ENCODE measurements around the gene GALNT11.
"Not testable (repeated sequence)": the region's sequence is repeated elsewhere in the genome, so short reads cannot be mapped to it uniquely, and the experiment has no call there.

Gene GALNT11

DNA sequence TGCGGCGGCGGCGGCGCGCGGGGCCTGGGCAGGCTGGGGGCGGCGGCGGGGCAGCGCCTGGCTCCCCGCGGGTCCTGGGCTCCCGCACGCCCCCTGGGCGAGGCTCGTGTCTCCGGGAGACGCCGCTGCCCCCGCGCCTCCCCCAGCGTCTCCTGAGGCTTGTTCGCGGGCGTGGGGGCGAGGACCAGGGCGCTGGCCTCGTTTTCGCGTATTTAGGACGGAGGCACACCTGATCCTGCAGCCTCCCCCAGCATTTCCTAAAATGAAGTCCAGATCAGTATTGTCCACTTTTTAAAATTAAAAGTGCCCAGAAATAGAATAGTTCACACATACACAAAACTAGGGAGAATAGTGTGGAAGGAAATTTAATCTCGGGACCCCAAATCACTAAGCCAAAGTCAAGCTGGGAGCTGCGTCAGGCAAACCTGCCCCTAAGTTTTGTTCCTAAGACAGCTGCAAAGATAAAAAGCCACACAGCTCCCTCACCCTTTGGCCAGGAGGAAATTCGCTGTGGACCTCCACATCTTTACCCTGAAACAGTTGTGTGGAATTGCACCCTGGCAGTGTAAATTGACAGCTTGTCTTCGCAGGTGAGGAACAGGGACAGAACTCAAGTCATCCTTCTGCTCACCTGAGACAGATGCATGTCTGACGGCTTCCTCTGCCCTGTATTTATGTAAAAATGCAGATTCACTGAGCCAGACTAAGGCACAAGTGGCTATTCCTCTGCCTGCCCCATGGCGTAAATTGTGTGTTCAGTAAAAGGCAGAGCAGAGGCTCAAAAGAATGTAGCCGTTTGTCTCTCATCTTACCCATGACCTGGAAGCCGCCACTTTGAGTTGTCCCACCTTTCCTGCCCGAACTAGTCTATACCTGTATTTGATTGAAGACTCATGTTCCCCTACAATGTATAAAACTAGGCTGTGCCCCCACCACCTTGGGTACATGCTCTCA lies 740 bp downstream of the GALNT11 start:
- FAIRE-seq (no peak), DNase-seq (ENCODE audit: extremely low spot score, insufficient read length, low read depth) (no peak)

DNA sequence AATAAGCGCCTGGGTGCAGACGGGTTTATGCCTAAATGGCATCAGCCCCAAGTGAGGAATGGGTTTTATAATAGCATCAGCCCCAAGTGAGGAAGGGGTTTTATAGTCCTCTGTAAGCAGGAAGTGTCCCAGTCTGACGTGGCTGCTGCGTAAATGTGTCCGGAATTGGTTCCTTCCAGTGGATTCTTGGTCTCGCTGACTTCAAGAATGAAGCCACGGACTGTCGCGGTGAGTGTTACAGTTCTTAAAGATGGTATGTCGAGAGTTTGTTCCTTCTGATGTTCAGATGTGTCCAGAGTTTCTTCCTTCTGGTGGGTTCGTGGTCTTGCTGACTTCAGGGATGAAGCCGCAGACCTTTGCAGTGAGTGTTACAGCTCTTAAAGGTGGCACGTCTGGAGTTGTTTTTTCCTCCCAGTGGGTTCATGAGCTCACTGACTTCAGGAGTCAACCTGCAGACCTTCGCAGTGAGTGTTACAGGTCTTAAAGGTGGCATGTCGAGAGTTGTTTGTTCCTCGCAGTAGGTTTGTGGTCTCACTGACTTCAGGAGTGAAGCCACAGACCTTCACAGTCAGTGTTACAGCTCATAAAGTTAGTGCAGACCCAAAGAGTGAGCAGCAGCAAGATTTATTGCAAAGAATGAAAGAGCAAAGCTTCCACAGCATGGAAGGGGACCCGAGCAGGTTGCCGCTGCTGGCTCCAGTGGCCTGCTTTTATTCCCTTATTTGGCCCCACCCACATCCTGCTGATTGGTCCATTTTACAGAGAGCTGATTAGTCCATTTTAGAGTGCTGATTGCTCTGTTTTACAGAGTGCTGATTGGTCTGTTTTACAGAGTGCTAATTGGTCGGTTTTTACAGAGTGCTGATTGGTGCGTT lies 2.3 kb downstream of the GALNT11 start:
- not testable (repeated sequence) for FAIRE-seq; DNase-seq (ENCODE audit: extremely low spot score, insufficient read length, low read depth)

DNA sequence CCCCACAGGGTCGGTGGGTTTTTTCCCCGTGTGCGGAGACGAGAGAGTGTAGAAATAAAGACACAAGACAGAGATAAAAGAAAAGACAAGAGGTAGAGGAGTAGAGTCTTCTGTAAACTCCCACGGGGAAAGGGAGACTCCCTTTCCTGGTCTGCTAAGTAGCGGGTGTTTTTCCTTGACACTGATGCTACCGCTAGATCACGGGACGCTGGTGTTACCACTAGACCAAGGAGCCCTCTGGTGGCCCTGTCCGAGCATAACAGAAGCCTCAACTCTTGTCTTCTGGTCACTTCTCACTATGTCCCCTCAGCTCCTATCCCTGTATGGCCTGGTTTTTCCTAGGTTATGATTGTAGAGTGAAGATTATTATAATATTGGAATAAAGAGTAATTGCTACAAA lies 4.6 kb downstream of the GALNT11 start:
- not testable (repeated sequence) for DNase-seq (ENCODE audit: extremely low spot score, insufficient read length, low read depth); FAIRE-seq

DNA sequence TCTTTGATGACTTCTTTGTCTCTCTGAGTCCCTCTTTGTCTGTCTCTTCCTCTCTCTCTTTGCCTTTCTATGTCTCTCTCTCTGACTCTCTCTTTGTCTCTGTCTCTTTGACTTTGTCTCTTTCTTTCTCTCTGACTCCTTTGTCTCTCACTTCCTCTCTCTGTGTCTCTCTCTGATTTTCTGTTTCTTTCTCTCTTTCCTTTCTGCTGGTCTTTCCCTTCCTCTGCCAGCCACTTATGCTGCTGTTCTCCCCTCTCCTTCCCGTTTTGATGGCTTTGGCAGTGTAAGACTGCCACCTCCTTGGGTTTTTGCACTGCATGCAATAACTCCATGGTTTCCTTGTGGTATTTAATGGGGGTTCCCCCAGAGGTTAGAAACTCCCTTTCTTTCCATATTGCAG lies 5.2 kb downstream of the GALNT11 start:
- not testable (repeated sequence) for DNase-seq (ENCODE audit: extremely low spot score, insufficient read length, low read depth); FAIRE-seq

DNA sequence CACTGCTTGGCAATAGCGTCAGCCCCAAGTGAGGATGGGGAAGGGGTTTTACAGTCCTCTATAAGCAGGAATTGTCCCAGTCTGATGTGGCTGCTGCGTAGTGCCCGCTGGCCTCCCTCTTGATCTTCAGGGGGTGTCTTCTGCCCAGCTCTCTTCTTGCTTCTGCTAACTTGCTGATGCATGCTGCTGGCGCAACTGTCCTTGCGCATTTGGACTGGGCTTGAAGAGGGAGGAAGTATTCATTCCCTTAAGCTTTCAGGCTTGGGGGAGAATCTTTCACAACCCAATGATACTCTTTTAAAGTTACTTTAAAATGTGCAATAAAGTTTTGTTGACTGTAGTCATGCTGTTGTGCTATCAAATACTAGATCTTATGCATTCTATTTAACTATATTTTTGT lies 10.3 kb downstream of the GALNT11 start:
- DNase-seq (ENCODE audit: extremely low spot score, insufficient read length, low read depth) (no peak), FAIRE-seq (no peak)

DNA sequence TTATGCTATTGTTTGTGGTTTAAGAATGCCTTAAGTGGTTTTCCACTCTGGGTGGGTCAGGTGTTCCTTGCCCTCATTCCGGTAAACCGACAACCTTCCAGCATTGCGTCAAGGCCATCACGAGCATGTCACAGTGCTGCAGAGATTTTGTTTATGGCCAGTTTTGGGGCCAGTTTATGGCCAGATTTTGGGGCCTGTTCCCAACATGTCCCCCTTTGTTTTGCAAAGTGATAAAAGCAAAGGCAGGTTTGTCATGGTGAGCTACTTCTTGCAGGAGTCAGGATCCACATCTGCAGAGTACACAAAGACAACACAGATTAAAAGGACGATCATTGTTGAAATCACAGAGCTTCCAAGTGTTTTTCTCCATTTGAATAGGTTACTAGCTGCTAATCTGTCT lies 12.9 kb downstream of the GALNT11 start:
- not testable (repeated sequence) for DNase-seq (ENCODE audit: extremely low spot score, insufficient read length, low read depth); FAIRE-seq

DNA sequence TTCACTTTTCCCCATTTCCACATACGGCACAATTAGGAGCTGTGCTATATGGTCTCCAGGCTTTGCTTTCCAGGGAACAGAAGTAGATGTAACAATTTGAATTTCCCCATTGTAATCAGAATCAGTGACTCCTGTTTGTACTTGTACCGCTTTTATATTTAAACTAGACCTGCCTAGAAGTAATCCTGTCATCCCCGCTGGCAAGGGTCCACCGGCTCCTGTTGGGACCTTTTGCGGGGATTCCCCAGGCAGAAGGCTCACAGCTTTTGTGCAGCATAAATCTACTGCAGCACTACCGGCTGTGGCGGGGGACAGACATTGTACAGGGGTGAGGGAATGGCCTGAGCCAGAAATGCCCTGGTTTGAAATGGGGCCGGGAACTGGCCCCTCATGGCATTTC lies 17.6 kb downstream of the GALNT11 start:
- DNase-seq (ENCODE audit: extremely low spot score, insufficient read length, low read depth); FAIRE-seq: not testable (repeated sequence)

DNA sequence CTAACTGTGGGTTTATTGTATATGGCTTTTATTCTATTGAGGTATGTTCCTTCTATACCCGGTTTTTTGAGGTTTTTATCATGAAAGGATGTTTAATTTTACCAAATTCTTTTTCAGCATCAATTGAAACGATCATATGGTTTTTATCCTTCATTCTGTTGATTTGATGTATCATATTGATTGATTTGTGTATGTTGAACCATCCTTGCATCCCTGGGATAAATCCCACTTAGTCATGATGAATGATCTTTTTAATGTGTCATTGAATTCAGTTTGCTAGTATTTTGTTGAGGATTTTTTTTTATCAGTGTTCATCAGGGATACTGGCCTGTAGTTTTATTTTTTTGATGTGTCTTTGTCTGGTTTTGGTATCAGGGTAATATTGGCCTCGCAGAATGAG lies 19.4 kb downstream of the GALNT11 start:
- not testable (repeated sequence) for FAIRE-seq; DNase-seq (ENCODE audit: extremely low spot score, insufficient read length, low read depth)

DNA sequence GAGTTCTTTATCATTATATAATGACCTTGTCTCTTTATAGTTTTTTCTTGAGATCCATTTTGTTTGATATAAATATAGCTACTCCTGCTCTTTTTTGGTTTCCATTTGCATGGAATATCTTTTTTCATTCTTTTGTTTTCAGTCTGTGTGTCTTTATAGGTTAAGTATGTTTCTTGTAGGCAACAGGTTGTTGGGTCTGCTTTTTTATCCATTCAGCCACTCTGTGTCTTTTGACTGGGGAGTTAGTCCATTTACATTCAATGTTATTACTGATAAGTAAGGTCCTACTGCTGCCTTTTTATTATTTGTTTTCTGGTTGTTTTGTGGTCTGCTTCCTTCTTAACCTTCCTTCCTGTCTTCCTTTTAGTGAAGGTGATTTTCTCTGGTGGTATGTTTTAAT lies 21.1 kb downstream of the GALNT11 start:
- no peak for FAIRE-seq
- DNase-seq (ENCODE audit: extremely low spot score, insufficient read length, low read depth) = no peak

DNA sequence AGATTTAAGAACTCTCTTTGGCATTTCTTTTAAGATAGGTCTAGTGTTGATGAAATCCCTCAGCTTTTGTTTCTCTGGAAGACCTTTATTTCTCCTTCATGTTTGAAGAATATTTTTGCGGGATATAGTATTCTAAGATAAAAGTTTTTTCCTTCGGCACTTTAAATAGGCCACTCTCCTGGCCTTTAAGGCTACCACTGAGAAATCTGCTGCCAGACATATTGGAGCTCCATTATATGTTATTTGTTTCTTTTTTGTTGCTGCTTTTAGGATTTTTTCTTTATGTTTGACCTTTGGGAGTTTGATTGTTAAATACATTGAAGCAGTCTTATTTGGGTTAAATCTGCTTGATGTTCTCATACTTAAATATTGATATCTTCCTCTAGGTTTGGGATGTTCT lies 22.6 kb downstream of the GALNT11 start:
- no peak for FAIRE-seq
- no peak for DNase-seq (ENCODE audit: extremely low spot score, insufficient read length, low read depth)

DNA sequence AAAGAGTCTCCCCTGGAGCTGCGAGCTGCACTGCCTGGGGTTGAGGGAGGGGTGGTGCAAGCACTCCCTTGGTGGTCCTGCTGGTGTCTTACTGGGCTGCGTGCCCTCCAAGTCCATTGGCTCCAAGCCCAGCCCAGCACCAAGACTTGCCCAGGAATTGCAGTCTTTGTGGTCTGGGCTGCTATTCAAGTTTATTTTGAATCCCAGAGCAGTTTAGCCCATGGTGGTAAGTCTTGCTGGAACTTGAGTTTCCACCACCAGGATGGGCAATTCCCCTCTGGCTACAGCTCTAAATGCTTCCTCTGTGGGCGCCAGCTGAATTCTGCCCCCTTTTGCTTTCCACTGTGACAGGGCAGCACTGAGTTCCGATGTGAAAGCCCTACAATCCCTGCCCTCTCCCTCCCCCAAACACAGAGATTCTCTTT lies 25.1 kb downstream of the GALNT11 start:
- FAIRE-seq = no peak
- DNase-seq (ENCODE audit: extremely low spot score, insufficient read length, low read depth) = no peak

DNA sequence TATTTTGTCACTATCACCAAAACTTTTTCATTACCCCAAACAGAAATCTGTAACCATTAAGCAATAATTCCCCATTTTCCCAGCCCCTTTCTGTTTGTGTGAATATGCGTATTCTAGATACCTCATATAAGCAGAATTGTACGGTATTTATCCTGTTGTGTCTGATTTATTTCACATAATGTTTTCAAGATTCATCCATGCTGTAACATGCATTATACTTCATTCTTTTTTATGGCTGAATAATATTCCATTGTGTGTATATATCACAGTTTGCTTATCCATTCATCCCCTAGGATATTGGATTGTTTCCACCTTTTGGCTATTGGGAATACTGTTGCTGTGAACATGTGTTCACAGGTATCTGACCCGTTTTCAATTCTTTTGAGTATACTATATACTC lies 26.5 kb downstream of the GALNT11 start:
- no peak for DNase-seq (ENCODE audit: extremely low spot score, insufficient read length, low read depth)

DNA sequence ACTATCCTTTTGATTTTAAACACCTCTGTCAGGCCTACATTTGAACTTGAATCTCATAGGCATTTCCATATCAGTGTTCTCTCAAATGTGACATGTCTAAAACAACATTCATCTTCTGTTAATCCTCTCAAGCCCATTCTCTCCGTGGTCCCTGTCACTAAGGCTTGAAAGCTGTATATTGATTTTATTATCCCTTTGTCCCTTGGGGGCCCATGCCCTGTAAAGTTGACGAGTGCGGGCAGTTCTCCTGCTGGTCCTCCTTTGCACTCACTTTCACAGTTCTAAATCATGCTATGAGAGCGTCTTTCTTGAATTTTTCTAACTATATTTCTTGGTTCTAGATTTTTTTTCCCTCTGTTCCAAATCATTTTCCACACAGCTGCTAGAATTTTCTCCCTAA lies 27.3 kb downstream of the GALNT11 start:
- DNase-seq (ENCODE audit: extremely low spot score, insufficient read length, low read depth) = no peak
- no peak for FAIRE-seq

More for the DNA sequence above, 26.5 kb downstream of the GALNT11 start:
- no peak for FAIRE-seq

DNA sequence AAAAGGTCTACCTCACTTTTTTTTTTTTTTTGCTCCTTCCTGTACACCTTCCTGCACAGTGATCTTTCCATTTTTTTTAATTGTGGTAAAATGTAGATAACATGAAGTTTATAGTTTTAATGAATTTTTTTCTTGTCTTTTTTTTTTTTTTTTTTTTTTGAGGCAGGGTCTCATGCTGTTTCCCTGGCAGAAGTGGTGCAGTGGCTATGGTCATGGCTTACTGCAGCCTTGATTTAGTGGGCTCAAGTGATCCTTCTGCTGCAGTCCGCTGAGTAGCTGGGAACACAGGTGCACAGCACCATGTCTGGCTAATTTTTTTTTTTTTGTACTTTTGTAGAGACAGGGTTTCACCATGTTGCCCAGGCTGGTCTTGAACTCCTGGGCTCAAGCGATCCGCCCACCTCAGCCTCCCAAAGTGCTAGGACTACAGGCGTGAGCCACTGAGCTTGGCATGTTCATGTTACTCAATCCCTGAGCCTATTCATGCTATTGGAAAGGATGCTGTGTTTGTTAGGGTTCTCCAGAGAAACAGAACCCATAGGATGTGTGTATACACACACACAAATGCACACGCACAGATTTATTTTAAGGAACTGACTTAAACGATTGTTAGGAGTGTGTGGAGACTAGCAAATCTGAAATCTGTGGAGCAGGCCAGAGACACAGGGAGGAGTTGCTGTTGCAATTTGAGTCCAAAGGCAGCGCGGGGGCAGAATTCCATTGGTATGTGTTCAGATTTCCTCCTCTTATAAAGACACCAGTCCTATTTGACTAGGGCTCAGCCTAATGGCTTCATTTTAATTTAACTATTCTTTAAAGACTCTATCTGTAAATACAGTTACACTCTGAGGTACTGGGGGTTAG lies 29.1 kb downstream of the GALNT11 start:
- FAIRE-seq (no peak), DNase-seq (ENCODE audit: extremely low spot score, insufficient read length, low read depth) (no peak)

DNA sequence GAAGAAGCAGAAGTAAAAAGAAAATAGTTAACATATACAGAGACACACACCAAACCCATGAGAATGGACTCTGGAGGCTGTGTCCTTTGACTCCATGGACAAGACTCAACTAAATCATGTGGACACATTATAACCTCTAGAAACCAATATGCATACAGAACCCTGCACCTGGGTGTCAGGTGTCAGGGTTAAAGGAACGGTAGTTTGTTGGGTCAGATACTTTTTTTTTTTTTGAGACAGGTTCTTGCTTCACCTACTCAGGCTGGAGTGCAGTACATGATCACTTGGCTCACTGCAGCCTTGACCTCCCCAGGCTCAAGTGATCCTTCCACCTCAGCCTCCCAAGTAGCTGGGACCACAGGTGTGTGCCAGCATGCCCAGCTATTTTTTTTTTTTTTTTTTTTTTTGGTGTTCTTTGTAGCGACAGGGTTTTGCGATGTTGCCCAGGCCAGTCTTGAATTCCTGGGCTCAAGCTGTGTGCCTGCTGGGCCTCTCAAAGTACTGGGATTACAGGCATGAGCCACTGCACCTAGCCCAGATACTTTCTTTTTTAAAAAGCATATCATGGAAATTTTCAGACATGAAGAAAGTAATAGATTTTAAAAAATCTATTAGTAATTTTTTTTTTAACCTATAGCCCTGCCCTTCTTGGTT lies 31.3 kb downstream of the GALNT11 start:
- FAIRE-seq (no peak), DNase-seq (ENCODE audit: extremely low spot score, insufficient read length, low read depth) (no peak)

DNA sequence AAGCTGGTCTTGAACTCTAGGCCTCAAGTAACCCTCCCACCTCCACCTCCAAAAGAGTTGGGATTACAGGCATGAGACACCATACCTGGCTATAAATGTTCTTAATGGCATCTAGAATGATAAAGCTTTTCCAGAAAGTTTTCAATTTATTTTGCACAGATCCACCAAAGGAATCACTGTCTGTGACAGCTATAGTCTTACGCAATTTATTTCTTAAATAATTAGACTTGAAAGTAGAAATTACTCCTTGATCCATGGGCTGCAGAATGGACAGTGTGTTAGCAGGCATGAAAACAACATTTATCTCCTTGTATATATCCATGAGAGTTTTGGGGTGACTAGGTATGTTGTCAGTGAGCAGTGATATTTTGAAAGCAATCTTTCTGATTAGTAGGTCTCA lies 33.8 kb downstream of the GALNT11 start:
- DNase-seq (ENCODE audit: extremely low spot score, insufficient read length, low read depth) (no peak), FAIRE-seq (no peak)

DNA sequence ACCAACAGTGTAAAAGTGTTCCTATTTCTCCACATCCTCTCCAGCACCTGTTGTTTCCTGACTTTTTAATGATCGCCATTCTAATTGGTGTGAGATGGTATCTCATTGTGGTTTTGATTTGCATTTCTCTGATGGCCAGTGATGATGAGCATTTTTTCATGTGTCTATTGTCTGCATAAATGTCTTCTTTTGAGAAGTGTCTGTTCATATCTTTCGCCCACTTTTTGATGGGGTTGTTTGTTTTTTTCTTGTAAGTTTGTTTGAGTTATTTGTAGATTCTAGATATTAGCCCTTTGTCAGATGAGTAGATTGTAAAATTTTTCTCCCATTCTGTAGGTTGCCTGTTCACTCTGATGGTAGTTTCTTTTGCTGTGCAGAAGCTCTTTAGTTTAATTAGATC lies 35.6 kb downstream of the GALNT11 start:
- DNase-seq (ENCODE audit: extremely low spot score, insufficient read length, low read depth) = not testable (repeated sequence)

DNA sequence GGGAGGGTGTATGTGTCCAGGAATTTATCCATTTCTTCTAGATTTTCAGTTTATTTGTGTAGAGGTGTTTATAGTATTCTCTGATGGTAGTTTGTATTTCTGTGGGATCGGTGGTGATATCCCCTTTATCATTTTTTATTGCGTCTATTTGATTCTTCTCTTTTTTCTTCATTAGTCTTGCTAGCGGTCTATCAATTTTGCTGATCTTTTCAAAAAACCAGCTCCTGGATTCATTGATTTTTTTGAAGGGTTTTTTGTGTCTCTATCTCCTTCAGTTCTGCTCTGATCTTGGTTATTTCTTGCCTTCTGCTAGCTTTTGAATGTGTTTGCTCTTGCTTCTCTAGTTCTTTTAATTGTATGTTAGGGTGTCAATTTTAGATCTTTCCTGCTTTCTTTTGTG lies 37.7 kb downstream of the GALNT11 start:
- not testable (repeated sequence) for FAIRE-seq; DNase-seq (ENCODE audit: extremely low spot score, insufficient read length, low read depth)

More for the DNA sequence above, 35.6 kb downstream of the GALNT11 start:
- not testable (repeated sequence) for FAIRE-seq

DNA sequence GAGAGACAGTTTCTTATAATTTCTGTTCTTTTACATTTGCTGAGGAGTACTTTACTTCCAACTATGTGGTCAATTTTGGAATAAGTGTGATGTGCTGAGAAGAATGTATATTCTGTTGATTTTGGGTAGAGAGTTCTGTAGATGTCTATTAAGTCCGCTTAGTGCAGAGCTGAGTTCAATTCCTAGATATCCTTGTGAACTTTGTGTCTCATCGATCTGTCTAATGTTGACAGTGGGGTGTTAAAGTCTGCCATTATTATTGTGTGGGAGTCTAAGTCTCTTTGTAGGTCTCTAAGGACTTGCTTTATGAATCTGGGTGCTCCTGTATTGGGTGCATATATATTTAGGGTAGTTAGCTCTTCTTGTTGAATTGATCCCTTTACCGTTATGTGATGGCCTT lies 38.3 kb downstream of the GALNT11 start:
- FAIRE-seq; DNase-seq (ENCODE audit: extremely low spot score, insufficient read length, low read depth): not testable (repeated sequence)

Data from GM18507 (cell line).